ENCODE measurements around the gene SCP2D1. TPM values are rescaled to one million over a fixed set of nuclear protein-coding genes. Genes with fewer than 3 reads are reported as not detected.

The SCP2D1 gene
- total RNA-seq, 2 donors from 2014 or later = not detected

DNA sequence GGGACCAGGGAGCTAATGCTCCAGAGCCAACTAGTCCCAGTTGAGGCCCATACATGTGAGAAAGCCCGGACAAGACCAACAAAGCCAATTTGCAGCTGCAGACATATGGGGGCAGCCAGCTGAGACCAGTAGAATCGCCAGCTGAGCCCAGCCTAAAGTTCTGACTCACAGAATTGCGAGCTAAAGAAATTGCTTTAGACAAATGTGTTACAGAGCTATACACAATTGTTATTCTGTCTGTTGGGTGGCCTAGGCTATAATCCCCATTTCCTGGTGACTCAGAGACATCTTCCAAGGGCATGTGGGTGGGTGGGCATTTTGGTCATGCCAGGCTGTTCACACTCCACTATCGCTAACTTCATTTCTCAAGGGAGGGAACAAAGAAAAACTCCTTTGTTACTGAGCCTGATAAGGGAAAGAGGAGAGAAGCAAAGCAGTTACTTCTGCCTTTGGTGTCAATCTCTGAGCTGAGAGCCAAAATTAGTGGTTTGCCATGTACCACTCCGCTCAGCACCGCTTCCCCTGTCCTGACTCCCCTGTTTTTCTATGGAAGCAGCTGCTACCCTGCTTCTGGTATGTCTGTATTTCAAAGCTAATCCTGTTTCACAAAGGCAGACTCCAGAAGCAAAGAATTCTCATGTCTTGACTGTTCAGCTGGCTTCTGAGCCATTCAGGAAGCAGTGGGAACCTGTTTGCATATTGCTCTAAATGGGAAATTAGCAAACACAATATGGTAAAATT, 26.1 kb downstream of the SCP2D1 start:
- Histone ChIP-seq H3K27ac (ENCODE audit: low read depth, low read length) (no peak overlapping the region), H3K4me3 (ENCODE audit: low read length) (no peak overlapping the region), H3K27me3 (ENCODE audit: control insufficient read depth, insufficient read depth, low read length, poor library complexity, severe bottlenecking) (peaks cover 6% of the 10 kb centered on the region), H3K4me1 (ENCODE audit: control insufficient read depth, insufficient read depth, low read length) (peaks cover 2% of the 10 kb centered on the region), H3K36me3 (ENCODE audit: control insufficient read depth, insufficient read depth, low read length) (no peaks in the 10 kb centered on the region), H3K9me3 (ENCODE audit: control insufficient read depth, low read length) (no peaks in the 10 kb centered on the region), H3K9ac (ENCODE audit: extremely low read depth, low read length, poor library complexity, severe bottlenecking) (no peak overlapping the region)
- no peaks in the 10 kb centered on the region for H3K9me3 Mint-ChIP-seq
- peaks cover 8% of the 10 kb centered on the region for H3K4me1 Mint-ChIP-seq
- H3K4me3 Mint-ChIP-seq = no peak overlapping the region
- H3K27ac Mint-ChIP-seq = no peak overlapping the region
- H3K27me3 Mint-ChIP-seq (ENCODE audit: insufficient read depth) = peaks cover 3% of the 10 kb centered on the region
- TF ChIP-seq, protein P1, sequence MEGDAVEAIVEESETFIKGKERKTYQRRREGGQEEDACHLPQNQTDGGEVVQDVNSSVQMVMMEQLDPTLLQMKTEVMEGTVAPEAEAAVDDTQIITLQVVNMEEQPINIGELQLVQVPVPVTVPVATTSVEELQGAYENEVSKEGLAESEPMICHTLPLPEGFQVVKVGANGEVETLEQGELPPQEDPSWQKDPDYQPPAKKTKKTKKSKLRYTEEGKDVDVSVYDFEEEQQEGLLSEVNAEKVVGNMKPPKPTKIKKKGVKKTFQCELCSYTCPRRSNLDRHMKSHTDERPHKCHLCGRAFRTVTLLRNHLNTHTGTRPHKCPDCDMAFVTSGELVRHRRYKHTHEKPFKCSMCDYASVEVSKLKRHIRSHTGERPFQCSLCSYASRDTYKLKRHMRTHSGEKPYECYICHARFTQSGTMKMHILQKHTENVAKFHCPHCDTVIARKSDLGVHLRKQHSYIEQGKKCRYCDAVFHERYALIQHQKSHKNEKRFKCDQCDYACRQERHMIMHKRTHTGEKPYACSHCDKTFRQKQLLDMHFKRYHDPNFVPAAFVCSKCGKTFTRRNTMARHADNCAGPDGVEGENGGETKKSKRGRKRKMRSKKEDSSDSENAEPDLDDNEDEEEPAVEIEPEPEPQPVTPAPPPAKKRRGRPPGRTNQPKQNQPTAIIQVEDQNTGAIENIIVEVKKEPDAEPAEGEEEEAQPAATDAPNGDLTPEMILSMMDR (conservative IDR thresholded peaks at IDR 0.05) = no peak
- DNase-seq = no peak
- WGBS, 2 experiments (ENCODE audit: insufficient coverage in 1 of 2, insufficient read length in 1 of 2) = 91 to 92% methylated on average over 3 to 6 of the region's 6 CpGs
- no peaks in the 10 kb centered on the region for H3K36me3 Mint-ChIP-seq (ENCODE audit: low read depth)

DNA sequence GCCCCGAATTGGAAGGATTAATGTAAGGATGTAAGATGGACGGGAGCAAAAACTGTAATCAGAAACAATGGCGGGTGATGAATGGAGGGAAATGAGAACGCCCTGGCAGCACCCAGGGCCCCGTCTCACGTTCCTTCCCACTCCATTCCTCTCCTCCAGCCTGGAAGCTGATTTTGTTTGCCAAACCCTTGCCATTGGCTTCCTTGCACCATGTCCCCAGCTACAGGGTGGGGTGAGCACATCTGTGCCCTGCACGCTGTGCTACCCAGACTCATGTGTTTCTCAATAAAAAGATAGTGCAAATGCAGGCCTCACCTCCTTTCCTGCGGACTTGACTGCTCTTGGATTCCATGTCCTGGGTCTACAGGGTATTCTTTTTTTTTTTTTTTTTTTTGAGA, 26.7 kb downstream of the SCP2D1 start:
- Mint-ChIP-seq H3K4me3 (no peak overlapping the region), H3K27me3 (ENCODE audit: insufficient read depth) (peaks cover 3% of the 10 kb centered on the region), H3K9me3 (no peaks in the 10 kb centered on the region), H3K36me3 (ENCODE audit: low read depth) (no peaks in the 10 kb centered on the region), H3K4me1 (peaks cover 8% of the 10 kb centered on the region), H3K27ac (no peak overlapping the region)
- Histone ChIP-seq H3K9me3 (ENCODE audit: control insufficient read depth, low read length) (no peaks in the 10 kb centered on the region), H3K4me3 (ENCODE audit: low read length) (no peak overlapping the region), H3K27me3 (ENCODE audit: control insufficient read depth, insufficient read depth, low read length, poor library complexity, severe bottlenecking) (peaks cover under 1% of the 10 kb centered on the region), H3K27ac (ENCODE audit: low read depth, low read length) (no peak overlapping the region), H3K36me3 (ENCODE audit: control insufficient read depth, insufficient read depth, low read length) (no peaks in the 10 kb centered on the region), H3K4me1 (ENCODE audit: control insufficient read depth, insufficient read depth, low read length) (peaks cover 2% of the 10 kb centered on the region), H3K9ac (ENCODE audit: extremely low read depth, low read length, poor library complexity, severe bottlenecking) (no peak overlapping the region)
- 93 to 100% methylated on average over 2 to 8 of the region's 8 CpGs for WGBS, 2 experiments (ENCODE audit: insufficient coverage in 1 of 2, insufficient read length in 1 of 2)
- TF ChIP-seq, protein P1 (conservative IDR thresholded peaks at IDR 0.05) = no peak
- no peak for DNase-seq

DNA sequence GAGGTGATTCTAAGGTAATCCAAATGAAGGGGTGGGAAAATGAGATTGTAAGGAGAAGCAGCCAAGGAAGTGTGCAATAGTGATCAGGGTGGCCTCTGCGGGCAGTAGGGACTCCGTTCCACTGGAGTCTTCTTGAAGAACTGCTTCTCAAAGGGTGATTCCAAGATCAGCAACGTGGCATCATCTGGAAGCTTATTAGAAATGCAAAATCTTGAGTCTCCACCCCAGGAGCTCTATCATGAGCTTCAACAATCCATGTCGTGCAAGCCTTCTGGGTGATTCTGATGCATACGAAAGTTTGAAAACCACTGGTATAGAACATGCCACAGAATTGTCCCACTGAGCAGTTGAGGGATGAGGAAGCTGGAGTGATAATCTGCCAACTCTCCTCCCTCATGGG, 31.4 kb downstream of the SCP2D1 start:
- no peak overlapping the region for H3K4me3 ChIP-seq (ENCODE audit: low read length)
- no peaks in the 10 kb centered on the region for H3K9me3 ChIP-seq (ENCODE audit: control insufficient read depth, low read length)
- no peaks in the 10 kb centered on the region for H3K36me3 Mint-ChIP-seq (ENCODE audit: low read depth)
- H3K4me3 Mint-ChIP-seq = no peak overlapping the region
- no peak for DNase-seq
- no peaks in the 10 kb centered on the region for H3K27me3 ChIP-seq (ENCODE audit: control insufficient read depth, insufficient read depth, low read length, poor library complexity, severe bottlenecking)
- peaks cover 5% of the 10 kb centered on the region for H3K27me3 Mint-ChIP-seq (ENCODE audit: insufficient read depth)
- no peaks in the 10 kb centered on the region for H3K4me1 ChIP-seq (ENCODE audit: control insufficient read depth, insufficient read depth, low read length)
- H3K27ac Mint-ChIP-seq = no peak overlapping the region
- H3K4me1 Mint-ChIP-seq = no peaks in the 10 kb centered on the region
- H3K9me3 Mint-ChIP-seq = no peaks in the 10 kb centered on the region
- TF ChIP-seq, protein P1 (conservative IDR thresholded peaks at IDR 0.05) = no peak
- WGBS, 2 experiments (ENCODE audit: insufficient coverage in 1 of 2, insufficient read length in 1 of 2) = 67 to 87% methylated on average over 4 to 5 of the region's 5 CpGs
- H3K27ac ChIP-seq (ENCODE audit: low read depth, low read length) = no peak overlapping the region
- no peak overlapping the region for H3K9ac ChIP-seq (ENCODE audit: extremely low read depth, low read length, poor library complexity, severe bottlenecking)
- no peaks in the 10 kb centered on the region for H3K36me3 ChIP-seq (ENCODE audit: control insufficient read depth, insufficient read depth, low read length)

Measured in endodermal cell (in vitro differentiated cells).